CD4-positive, alpha-beta T cell treated with Interleukin-15 for 1 hour (primary cell): Measurements from ENCODE around the gene SMIM28.

ENCODE experiments used
- DNase-seq: peaks from one replicate; pipeline ENCODE4 v3.0.0-alpha.2; 2020

The SMIM28 gene

GRCh38 chr6:138374815-138375214, 2.9 kb upstream of the SMIM28 start:
- no peak for DNase-seq

GRCh38 chr6:138377042-138377441, 663 bp upstream of the SMIM28 start:
- DNase-seq = no peak

GRCh38 chr6:138378463-138378862, 758 bp downstream of the SMIM28 start:
- DNase-seq = no peak

- DNase-seq = no peak
Measured at GRCh38 chr6:138382498-138383265, 5.0 kb downstream of the SMIM28 start.

- DNase-seq = no peak
Measured at GRCh38 chr6:138383776-138384175, 6.1 kb downstream of the SMIM28 start.

GRCh38 chr6:138386897-138387296, 9.2 kb downstream of the SMIM28 start:
- no peak for DNase-seq

- no peak for DNase-seq
Measured at GRCh38 chr6:138387577-138388368, 10.1 kb downstream of the SMIM28 start.

- no peak for DNase-seq
Measured at GRCh38 chr6:138389551-138389950, 11.8 kb downstream of the SMIM28 start.

GRCh38 chr6:138393871-138394783, 16.4 kb downstream of the SMIM28 start:
- DNase-seq = no peak

GRCh38 chr6:138396709-138397108, 19.0 kb downstream of the SMIM28 start:
- no peak for DNase-seq

GRCh38 chr6:138397128-138398122, 19.7 kb downstream of the SMIM28 start:
- DNase-seq = no peak

GRCh38 chr6:138400326-138400725, 22.6 kb downstream of the SMIM28 start:
- DNase-seq = no peak

- DNase-seq = no peak
Measured at GRCh38 chr6:138401960-138402837, 24.5 kb downstream of the SMIM28 start.

- no peak for DNase-seq
Measured at GRCh38 chr6:138402838-138403187, 25.1 kb downstream of the SMIM28 start.

- DNase-seq = peak; percentile 27
Measured at GRCh38 chr6:138403324-138403800, 25.7 kb downstream of the SMIM28 start.

- DNase-seq = peak; percentile 93
Measured at GRCh38 chr6:138403801-138404665, 26.3 kb downstream of the SMIM28 start, which contains the start of gene HEBP2. Gene HEBP2 (plus strand): TSS chr6:138404223. CDS start chr6:138404496, 273 bp downstream.

- no peak for DNase-seq
Measured at GRCh38 chr6:138404666-138405337, 27.1 kb downstream of the SMIM28 start.

GRCh38 chr6:138405816-138406413, 28.2 kb downstream of the SMIM28 start:
- DNase-seq = no peak

GRCh38 chr6:138406443-138406842, 28.7 kb downstream of the SMIM28 start:
- no peak for DNase-seq
